Measurements from ENCODE around the gene FOCAD.
"Not testable (repeated sequence)": the region's sequence is repeated elsewhere in the genome, so short reads cannot be mapped to it uniquely, and the experiment has no call there.

Gene FOCAD

DNA sequence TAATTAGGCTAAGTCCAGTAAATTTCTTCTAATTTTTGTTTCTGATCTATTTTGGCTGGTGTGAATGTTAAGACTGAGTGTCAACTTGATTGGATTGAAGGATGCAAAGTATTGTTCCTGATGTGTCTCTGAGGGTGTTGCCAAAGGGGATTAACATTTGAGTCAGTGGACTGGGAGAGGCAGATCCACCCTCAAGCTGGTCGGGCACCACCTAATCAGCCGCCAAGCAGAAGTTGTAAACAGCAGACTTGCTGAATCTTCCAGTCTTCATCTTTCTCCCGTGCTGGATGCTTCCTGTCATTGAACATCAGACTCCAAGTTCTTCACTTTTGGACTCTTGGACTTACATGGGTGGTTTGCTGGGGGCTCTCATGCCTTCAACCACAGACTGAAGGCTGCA is 40.4 kb upstream of the FOCAD start:
- no peak for DNase-seq
- no peak overlapping the region for H3K4me3 ChIP-seq (ENCODE audit: low read depth, low read length)
- peaks cover 22% of the 10 kb centered on the region for H3K4me1 ChIP-seq
- no peaks in the 10 kb centered on the region for H3K27me3 ChIP-seq
- H3K36me3 ChIP-seq: no peaks in the 10 kb centered on the region
- TF ChIP-seq, protein P1, sequence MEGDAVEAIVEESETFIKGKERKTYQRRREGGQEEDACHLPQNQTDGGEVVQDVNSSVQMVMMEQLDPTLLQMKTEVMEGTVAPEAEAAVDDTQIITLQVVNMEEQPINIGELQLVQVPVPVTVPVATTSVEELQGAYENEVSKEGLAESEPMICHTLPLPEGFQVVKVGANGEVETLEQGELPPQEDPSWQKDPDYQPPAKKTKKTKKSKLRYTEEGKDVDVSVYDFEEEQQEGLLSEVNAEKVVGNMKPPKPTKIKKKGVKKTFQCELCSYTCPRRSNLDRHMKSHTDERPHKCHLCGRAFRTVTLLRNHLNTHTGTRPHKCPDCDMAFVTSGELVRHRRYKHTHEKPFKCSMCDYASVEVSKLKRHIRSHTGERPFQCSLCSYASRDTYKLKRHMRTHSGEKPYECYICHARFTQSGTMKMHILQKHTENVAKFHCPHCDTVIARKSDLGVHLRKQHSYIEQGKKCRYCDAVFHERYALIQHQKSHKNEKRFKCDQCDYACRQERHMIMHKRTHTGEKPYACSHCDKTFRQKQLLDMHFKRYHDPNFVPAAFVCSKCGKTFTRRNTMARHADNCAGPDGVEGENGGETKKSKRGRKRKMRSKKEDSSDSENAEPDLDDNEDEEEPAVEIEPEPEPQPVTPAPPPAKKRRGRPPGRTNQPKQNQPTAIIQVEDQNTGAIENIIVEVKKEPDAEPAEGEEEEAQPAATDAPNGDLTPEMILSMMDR (IDR thresholded peaks at IDR 0.05; ENCODE audit: low read depth, low read length): no peak
- no peaks in the 10 kb centered on the region for H3K9me3 ChIP-seq

DNA sequence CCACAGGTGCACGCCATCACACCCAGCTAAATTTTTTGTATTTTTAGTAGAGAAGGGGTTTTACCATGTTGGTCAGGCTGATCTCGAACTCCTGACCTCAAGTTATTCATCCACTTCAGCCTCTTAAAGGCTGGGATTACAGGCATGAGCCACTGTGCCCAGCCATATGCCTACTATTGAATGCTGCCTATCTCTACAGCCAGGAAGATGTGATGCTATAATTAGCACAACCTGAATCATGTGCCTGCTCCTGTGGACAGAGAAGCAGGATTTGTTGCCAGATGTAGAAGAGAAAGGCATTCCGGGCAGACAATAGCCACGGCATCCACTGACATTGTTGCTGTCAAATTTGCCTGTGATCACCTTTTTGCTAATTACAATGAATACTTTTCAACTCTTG is 37.4 kb upstream of the FOCAD start:
- no peak for DNase-seq
- no peaks in the 10 kb centered on the region for H3K36me3 ChIP-seq
- no peak overlapping the region for H3K4me3 ChIP-seq (ENCODE audit: low read depth, low read length)
- TF ChIP-seq, protein P1 (IDR thresholded peaks at IDR 0.05; ENCODE audit: low read depth, low read length): no peak
- H3K9me3 ChIP-seq: no peaks in the 10 kb centered on the region
- H3K27me3 ChIP-seq: no peaks in the 10 kb centered on the region
- H3K4me1 ChIP-seq: peaks cover 7% of the 10 kb centered on the region

DNA sequence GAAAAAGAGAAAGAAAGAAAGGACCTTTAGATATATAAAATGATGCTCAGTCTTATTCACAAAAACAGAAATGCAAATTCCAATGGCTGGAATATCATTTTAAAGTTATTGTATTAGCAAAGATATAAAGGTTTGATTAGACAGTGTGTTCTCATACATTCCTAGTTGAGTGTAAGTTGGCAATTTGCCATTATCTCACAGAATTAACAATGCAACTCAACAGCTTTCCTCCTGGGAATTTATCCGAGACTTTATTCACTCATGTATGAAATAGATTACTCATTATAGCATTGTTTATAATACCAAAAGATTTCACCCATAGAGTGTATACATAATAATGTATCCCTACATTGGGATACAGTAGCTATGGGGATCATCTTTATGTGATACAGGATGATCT is 34.7 kb upstream of the FOCAD start:
- TF ChIP-seq, protein P1 (IDR thresholded peaks at IDR 0.05; ENCODE audit: low read depth, low read length): no peak
- no peak for DNase-seq
- H3K27me3 ChIP-seq: no peaks in the 10 kb centered on the region
- no peaks in the 10 kb centered on the region for H3K9me3 ChIP-seq
- no peak overlapping the region for H3K4me3 ChIP-seq (ENCODE audit: low read depth, low read length)
- H3K36me3 ChIP-seq: no peaks in the 10 kb centered on the region
- H3K4me1 ChIP-seq: peaks cover 2% of the 10 kb centered on the region

DNA sequence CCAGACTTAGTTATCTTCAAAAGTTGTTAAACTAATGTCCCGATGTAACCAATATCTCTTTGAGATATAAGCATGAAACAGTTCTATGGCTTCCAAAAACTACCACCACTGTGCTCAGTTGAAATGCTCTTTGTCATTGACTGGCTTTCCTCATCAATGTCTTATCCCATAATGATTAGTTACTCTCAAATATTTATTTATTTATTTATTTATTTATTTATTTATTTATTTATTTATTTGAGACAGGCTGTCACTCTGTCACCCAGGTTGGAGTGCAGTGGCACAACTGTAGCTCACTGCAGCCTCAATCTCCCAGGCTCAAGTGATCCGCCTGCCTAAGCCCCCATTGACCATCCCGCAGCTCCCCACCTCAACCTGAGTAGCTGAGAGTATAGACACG is 33.7 kb upstream of the FOCAD start:
- Histone ChIP-seq H3K4me1 (peaks cover 2% of the 10 kb centered on the region), H3K36me3 (no peaks in the 10 kb centered on the region), H3K4me3 (ENCODE audit: low read depth, low read length) (no peak overlapping the region), H3K27me3 (no peaks in the 10 kb centered on the region), H3K9me3 (no peaks in the 10 kb centered on the region)
- TF ChIP-seq, protein P1 (IDR thresholded peaks at IDR 0.05; ENCODE audit: low read depth, low read length): no peak
- DNase-seq: no peak

DNA sequence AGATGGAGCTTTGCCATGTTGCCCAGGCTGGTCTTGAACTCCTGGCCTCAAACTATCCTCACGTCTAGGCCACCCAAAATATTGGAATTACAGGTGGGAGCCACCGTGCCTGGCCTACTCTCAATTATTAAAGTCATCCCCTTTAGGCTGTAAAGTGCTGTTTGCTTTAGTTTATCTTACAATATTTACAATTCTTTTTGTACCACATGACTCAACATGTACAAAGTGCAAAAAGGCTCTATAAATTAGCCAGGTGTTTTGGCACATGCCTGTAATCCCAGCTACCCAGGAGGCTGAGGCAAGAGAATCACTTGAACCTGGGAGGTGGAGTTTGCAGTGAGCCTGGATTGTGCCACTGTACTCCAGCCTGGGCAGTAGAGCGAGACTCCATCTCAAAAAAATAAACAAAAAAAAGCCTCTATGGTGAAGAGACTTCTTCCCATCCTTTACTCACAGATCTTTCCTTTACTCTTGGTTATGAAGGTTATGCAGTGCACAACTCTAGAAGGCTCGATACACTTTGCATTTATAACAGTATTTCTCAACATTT is 33.2 kb upstream of the FOCAD start:
- no peak for DNase-seq
- Histone ChIP-seq H3K4me1 (peaks cover 2% of the 10 kb centered on the region), H3K27me3 (no peaks in the 10 kb centered on the region), H3K36me3 (no peaks in the 10 kb centered on the region), H3K4me3 (ENCODE audit: low read depth, low read length) (no peak overlapping the region), H3K9me3 (no peaks in the 10 kb centered on the region)
- TF ChIP-seq, protein P1 (IDR thresholded peaks at IDR 0.05; ENCODE audit: low read depth, low read length): no peak

DNA sequence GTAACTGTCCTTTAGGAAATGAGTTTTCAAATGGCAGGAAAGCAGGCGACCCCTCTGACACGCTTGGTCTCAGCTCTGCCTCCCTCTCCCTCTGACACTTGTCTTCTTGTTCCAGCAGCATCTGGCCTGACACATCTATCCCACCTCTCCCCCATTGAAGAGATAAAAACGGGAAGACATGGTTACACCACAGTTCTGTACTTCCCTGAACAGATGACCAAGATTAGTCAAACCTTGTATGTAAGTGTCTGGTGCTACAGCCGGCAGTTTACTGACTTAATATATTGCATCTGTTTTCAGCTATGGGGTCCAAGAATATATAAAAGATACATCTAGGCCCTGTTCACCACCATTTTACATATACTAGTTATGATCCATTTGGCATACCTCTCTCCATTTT is 32.1 kb upstream of the FOCAD start:
- H3K36me3 ChIP-seq: no peaks in the 10 kb centered on the region
- H3K9me3 ChIP-seq: no peaks in the 10 kb centered on the region
- no peak for DNase-seq
- H3K4me3 ChIP-seq (ENCODE audit: low read depth, low read length): no peak overlapping the region
- TF ChIP-seq, protein P1 (IDR thresholded peaks at IDR 0.05; ENCODE audit: low read depth, low read length): no peak
- no peaks in the 10 kb centered on the region for H3K27me3 ChIP-seq
- peaks cover 2% of the 10 kb centered on the region for H3K4me1 ChIP-seq

DNA sequence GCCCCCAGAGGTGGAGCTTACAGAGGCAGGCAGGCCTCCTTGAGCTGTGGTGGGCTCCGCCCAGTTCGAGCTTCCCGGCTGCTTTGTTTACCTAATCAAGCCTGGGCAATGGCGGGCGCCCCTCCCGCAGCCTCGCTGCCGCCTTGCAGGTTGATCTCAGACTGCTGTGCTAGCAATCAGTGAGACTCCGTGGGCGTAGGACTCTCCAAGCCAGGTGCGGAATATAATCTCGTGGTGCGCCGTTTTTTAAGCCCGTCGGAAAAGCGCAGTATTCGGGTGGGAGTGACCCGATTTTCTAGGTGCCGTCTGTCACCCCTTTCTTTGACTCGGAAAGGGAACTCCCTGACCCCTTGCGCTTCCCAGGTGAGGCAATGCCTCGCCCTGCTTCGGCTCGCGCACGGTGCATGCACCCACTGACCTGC is 25.8 kb upstream of the FOCAD start:
- peak overlapping the region; percentile 68 for H3K4me3 ChIP-seq (ENCODE audit: low read depth, low read length)
- not testable (repeated sequence) for H3K4me1 ChIP-seq, H3K27me3 ChIP-seq, H3K9me3 ChIP-seq, H3K36me3 ChIP-seq
- DNase-seq: peak; percentile 23
